ENCODE data around the gene PET100.
A peak's percentile ranks its signal among the peaks of the same experiment; 100 is the strongest.

The PET100 gene

DNA sequence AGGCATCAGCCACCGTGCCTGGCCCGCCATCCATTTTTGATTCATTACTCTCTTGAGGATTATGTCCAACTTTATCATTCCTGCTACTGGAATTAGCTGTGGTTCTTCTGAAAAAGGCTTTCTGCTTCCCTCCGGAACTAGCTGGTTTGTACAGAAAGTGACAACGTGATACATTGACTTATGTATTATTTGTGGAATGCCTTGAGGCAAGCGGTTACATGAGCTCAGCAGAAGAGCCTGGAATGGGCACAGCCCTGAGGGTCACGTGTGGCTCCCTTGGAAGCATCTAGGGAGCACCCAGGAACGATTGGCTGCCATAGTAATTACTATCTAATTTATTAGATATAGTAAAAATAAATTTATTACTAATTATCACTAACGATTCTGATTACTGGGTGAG, 24.8 kb downstream of the PET100 start:
- DNase-seq: no peak

DNA sequence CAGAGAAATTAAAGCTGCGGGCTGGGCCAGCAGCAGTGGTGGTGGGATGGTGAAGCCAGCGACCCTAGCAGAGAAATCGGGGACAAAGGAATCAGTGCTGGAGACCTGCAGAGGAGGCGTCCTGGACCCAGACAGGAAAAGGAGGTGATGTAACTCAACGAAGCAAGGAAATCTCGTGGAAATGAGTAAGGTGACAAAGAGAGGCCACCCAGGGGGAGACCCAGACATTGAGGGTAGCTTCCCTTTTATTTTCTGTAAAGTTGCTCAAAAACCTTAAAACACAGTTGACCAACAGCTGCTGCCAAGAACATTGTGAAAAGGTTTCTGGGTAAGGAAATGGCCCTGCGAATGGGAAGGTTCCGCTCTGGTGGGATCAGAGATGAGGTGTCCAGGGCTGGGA, 26.0 kb downstream of the PET100 start:
- DNase-seq: no peak

DNA sequence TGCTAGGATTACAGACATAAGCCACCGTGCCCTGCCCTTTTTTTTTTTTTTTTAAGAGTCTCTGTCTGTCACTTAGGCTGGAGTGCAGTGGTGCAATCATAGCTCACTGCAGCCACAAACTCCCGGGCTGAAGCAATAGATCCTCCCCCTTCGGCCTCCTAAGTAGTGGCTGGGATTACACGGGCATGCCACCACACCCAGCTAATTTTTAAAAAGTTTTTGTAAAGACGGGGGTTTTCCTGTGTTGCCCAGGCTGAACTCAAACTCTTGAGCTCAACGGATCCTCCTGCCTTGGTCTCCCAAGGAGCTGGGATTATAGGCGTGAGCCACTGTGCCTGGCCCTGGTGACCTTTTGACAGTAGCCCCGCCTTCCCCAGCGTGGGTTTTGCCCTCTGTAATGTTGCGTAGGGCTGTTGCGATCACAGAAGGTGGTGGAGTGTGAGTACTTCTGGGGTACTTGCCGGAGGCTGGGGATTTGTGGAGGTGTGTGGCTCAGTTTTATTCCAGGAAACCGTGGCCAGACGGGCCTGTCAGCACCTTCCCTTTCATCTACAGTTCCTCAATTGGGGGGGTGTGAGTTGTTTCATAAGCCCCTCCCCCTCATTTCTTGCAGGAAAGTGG, 27.6 kb downstream of the PET100 start:
- DNase-seq: peak; percentile 27

DNA sequence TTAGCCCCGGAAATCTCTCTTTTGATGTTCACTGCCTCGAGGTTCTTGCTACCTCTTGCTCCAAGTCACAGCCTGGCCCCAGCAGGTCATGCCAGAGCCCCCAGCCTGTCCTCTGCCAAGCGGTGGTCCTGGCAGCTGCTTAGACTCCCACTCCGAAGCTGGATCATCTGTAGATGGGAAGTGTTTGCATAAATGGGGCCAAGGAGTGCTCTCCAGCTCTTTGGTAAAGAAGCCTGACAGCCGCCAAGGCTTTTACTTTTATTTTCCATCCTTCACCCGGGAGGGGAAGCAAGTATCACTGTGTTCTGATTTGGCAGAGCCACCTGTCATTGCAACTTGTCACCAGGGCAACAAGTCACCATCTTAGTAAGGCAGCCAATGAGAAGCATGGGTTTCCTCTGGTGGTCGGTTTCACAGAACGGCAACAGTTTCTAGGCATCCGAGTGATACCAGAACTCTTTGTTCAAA, 28.7 kb downstream of the PET100 start:
- DNase-seq: peak; percentile 66

DNA sequence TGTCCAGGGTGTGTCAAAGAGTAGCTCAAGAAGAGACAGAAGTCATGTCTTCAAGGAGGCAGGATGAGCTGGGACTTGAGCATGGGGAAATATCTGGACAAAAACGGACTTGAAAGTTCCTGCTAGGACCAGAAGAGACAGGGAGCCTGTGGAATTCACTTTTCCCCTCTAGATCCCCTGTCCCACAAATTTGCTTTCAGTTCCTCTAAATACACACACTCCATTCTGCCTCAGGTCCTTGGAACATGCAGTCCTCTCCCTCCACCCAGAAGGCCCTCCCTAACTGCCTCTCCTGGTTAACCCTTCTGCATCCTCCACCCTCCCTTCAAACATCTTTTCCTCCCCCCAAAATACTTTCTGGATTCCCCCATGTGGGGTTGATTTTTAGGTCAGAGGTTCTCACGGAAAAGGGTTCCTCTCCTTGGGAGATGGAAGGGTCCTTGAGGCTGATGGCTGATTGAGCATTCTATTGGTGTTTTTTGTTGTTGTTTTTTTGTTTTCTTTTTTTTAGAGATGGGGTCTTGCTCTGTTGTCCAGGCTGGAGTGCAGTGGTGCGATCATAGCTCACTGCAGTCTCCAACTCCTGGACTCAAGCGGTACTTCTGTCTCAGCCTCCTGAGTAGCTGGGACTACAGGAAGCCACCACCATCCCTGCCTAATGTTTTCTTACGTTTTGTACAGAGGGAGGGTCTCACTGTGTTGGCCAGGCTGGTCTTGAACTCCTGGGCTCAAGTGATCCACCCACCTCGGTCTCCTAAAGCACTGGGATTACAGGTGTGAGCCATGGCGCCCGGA, 32.3 kb downstream of the PET100 start:
- DNase-seq: no peak

DNA sequence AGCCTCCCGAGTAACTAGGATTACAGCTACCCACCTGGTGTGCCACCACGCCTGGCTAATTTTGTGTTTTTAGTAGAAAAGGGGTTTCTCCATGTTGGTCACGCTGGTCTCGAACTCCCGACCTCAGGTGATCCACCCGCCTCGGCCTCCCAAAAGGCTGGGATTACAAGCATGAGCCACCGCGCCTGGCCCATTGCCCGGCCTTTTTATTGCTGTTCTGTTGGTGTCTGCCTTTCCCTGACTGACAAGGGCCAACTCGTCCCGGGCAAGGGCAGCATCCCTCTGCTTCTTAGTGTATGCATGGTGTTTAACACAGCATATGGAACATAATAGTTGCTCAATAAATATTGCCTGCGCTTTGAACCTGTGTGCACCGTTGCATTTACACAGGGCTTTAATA, 33.1 kb downstream of the PET100 start:
- DNase-seq: no peak

DNA sequence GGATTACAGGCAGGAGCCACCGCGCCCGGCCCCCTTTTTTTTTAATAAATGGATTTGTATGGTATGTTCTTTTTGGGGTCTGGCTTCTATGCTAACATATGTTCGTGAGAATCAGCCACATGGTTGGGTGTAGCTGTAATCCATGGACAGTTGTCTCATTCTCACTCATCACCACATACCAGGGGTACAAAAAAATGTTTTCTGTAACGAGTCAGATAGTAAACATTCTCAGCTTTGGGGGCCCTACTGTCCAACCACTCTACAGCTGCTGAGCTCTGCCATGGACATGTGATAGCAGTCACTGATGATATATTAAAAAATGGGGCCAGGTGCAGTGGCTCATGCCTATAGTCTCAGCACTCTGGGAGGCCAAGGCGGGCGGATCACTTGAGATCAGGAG, 34.1 kb downstream of the PET100 start:
- DNase-seq: no peak

DNA sequence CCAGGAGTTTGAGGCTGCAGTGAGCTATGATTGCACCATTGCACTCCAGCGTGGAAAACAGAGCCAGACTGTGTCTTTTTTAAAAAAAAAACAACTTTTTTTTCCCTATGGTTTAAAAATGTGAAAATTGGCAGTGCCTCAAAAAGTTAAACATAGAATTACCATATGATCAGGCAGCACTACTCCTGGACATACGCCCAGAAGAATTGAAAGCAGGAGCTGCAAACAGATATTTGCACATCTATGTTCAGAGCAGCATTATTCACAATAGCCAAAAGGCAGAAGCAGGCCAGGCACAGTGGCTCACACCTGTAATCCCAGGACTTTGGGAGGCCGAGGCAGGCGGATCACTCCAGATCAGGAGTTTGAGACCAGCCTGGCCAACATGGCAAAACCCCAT, 35.5 kb downstream of the PET100 start:
- peak; percentile 89 for DNase-seq

DNA sequence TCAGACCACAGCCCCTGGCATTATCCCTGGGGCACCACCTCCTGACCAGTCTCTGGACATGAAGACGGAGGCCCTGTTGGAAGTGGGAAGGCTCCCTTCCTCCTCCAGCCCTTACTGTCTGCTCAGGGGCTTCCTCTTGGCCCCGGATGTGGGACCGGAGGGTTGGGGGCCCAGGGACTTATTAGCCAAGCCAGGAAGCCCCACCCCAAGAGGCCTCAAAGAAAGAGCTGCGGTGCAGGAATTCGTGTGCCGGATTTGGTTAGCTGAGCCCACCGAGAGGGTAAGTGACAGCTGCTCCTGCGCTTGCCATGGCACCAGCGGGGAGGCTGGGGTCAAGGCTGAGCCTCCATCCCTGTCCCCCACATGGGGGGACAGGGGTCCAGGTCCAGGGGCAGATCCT, 39.2 kb downstream of the PET100 start, which contains the start of gene RETN:
Gene RETN (plus strand): TSS at position 208 of the 400 bp plus-strand sequence. CDS start 278 bp downstream, outside the sequence.
- no peak for DNase-seq

DNA sequence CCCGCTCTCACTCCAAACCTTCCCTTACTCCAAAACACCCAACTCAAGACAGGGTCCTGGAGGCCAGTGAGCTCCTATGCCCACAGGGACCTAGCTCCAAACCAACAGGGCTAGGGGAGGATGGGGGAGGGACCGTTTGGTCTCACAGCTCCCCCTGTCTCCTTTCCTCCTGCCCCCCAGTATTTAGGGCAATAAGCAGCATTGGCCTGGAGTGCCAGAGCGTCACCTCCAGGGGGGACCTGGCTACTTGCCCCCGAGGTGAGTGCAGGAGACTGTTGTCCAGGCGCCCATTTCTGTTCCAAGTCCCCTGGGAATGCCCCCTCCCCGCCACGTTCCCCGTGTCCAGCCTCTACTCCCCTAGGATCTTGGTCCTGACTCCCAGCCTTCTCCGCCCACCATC, 40.0 kb downstream of the PET100 start:
- DNase-seq: no peak

DNA sequence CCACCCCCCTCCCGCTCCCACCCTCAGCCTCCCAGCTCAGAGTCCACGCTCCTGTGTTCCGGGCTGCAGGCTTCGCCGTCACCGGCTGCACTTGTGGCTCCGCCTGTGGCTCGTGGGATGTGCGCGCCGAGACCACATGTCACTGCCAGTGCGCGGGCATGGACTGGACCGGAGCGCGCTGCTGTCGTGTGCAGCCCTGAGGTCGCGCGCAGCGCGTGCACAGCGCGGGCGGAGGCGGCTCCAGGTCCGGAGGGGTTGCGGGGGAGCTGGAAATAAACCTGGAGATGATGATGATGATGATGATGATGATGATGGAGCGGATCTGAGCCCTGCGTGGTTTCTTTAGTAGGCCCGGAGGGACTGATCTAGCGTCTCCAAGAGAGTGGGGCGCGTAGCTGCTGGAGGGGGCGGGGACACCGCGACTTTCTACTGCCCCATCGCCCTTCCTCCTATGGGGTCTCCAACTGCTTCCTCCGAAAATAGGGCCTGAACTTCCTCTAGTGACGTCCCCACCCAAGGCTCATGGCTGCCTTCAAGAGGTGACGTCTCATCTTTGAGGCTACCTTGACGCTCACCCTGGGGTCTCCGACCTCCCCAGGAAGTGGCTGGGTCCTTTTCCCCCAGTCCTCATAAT, 40.7 kb downstream of the PET100 start:
- DNase-seq: peak; percentile 60

DNA sequence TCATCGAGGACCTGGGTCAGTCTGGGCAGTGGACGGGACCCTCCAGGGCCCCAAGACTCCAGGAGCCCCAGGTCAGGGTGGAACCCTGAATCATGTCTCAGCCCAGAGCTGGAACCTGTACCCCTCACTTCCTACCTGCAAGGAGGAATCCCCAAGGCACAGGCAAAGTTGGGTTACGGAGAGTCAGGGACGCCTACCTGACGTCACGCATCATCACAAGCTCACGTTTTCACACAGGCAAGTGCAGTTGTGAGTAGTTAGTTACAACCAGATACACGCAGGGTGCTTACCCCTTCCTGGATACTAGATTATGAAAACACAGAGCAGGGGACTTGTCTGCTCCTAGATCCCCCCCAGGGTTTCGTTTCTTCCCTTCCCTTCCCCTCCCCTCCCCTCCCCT, 41.2 kb downstream of the PET100 start:
- no peak for DNase-seq

DNA sequence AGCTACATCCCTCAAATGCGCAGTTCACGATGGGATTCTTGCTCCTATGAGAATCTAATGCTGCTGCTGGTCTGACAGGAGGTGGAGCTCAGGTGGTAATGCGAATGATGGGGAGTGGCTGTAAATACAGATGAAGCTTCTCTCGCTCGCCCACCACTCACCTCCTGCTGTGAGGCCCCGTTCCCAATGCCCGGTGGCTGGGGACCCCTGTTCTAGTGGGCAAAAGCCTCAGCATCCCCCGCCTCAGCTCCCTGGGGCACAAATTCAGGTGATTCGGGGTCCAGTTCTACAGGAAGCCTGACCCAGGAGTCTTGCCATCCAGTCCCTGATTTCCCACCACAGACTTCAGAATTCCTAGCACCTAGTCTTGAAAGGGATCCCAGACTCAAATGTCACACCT, 42.9 kb downstream of the PET100 start:
- DNase-seq: no peak

DNA sequence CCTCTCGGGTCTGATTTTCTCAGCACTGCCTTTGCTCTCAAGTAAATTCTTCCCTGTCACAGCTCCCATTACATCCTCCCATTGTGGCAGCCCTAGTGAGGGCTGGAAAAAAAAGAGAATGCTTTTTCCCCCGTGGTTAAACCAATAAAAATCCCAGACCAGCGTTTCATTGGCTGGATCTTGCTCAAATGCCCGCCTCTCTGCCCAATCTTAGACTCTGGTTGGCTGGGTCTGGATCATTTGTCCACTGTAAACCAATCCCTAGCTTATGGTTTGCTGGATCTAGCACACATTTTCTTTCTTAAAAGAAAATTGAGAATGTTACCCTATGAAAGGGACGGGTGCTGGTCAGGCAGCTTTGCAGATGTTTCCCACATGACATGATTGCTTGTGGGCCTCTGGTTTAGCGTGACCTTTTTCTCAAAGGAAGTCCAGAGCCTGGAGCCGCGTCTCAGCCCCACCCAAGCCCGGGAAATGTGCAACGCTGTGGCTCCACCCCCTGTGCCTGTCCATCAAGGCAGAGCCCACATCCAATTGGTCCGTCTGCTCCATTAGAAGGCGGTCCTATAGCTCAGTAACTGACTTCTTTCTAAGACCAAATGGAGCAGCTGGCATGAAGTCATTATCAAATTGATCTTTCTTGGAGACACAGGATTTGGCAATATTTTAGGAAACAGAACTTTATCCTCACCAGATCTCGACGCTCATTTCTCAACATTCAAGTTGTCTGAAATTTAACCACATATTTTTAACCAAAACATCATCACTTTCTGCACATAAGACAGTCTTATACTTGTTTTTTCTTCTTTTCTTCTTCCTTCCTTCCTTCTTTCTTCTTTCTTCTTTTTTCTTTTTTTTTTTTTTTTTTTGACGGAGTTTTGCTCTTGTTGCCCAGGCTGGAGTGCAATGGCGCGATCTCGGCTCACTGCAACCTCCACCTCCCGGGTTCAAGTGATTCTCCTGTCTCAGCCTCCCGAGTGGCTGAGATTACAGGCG, 44.7 kb downstream of the PET100 start:
- peak; percentile 89 for DNase-seq

DNA sequence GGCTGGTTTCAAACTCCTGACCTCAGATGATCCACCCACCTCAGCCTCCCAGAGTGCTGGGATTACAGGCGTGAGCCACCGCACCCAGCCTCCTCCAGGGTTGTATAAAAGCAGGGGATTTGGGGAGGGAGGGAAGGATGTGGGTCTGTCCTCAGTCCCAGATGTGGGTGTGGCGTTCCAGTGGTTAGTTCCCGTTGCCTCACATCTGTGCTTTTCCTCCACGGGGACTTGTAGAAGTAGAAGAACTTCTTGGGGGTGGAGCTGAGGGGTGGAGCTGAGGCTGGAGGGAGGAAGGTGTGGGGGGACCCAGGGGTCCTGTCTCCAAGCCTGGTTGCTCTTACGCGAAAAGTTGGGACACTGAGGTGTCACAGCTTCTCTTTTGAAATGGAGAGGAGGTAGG, 46.8 kb downstream of the PET100 start:
- no peak for DNase-seq

DNA sequence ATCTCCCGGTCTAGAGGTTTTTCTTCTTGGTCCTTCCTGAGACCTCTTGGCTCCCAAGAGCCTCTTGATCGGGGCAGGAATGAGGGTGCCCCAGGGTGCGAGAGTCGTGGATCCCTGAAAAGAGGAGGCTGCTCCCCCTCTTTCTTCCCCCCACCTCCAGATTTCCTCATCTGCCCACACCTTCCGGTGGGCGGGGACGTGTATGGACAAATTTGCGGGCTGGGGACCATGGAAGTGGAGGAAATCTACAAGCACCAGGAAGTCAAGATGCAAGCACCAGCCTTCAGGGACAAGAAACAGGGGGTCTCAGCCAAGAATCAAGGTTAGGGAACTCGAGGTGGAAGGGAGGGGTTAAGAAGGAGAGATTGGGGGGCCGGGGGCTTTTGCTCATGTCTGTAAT, 47.3 kb downstream of the PET100 start, which contains the start of gene MCEMP1:
Gene MCEMP1 (plus strand): TSS at position 237 of the 400 bp plus-strand sequence. CDS start 31 bp downstream, at position 268.
- no peak for DNase-seq

DNA sequence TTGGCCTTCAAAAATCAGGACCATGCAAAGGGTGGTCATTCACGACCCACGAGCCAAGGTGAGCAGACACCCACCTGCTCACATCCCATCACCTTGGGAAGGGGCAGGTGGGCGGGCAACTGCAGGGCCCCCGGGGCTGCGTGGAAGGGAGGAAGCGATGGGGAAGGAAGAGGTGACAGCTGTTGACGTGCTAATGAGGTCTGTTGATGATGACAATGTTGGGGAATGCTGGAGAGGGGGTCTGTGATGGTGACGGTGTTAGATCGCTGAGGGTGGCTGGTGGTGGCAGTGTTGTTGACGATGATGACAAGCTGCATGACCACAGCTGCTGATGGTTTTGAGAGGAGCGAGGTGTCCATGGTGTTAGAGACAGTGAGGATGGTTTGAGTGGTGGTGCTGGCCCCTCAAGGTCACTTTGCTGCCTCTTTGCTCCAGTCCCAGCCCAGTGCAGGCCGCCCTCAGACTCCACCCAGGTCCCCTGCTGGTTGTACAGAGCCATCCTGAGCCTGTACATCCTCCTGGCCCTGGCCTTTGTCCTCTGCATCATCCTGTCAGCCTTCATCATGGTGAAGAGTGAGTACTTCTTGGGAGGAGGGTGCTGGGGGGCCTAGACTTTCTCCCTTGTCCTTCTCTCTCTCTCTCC, 48.2 kb downstream of the PET100 start:
- DNase-seq: no peak

DNA sequence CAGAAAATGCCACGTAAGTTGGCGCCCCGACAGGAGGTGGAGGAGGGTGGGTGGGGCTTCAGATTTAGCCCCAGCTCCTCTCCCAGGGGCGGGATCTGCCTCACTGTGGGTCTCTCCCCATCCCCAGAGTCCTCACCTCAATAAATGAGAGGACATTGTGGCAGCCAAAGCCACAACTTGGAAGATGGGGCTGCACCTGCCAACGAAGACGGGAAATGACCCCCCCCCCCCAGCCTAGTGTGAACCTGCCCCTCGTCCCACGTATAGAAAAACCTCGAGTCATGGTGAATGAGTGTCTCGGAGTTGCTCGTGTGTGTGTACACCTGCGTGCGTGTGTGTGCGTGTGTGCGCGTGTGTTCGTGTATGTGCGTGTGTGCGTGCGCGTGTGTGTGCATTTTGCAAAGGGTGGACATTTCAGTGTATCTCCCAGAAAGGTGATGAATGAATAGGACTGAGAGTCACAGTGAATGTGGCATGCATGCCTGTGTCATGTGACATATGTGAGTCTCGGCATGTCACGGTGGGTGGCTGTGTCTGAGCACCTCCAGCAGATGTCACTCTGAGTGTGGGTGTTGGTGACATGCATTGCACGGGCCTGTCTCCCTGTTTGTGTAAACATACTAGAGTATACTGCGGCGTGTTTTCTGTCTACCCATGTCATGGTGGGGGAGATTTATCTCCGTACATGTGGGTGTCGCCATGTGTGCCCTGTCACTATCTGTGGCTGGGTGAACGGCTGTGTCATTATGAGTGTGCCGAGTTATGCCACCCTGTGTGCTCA, 49.6 kb downstream of the PET100 start:
- DNase-seq: peak; percentile 73

DNA sequence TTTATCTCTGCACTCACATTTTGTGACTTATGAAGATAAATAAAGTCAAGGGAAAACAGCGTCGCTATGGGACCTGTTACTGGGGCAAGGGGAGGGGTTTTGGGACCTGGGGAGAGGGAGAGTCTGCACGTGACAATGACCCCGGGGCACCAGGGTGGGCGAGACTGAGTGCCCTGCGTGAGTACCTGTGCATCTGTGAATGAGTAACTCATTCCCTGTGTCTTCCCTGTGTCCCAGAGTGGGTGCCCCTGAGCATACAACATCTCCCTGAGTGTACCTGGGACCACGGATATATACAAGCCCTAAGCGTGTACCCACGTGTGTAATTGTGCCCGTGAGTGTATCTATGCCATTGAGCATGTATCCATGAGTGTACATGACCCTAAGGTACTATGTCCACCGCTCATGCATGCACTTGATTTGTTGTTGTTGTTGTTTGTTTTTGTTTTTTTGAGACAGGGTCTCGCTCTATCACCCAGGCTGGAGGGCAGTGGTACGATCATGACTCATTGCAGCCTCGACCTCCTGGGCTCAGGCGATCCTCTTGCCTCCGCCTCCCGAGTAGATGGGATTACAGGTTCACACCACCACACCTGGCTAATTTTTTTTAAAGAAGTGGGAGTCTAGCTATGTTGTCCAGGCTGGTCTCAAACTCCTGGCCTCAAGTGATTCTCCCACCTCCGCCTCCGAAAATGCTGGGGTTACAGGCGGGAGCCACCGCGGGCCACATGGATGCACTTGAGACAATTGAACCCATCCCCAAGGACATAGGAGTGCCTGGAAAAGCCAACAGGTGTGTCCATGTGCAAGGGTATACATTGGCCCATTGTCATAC, 50.4 kb downstream of the PET100 start:
- DNase-seq: no peak
